Pancreas (tissue), 10 donors: ENCODE results near the gene LST1. TPM values are rescaled to one million over a fixed set of nuclear protein-coding genes. Genes with fewer than 3 reads are reported as not detected.

Source experiments
- ATAC-seq, 4 donors: fragments of 200-7000 bp; cut with Tn5 transposase; one replicate each; pipeline versions ENCODE4 v1.8.0 to v1.9.1; 2020; ENCODE audit warnings: mild to moderate bottlenecking in 4 of 4, moderate library complexity in 4 of 4
- DNase-seq, 6 donors: peaks; one replicate each; pipeline ENCODE4 v3.0.0-alpha.2; 2020
- FAIRE-seq: peaks from 2 replicates; lab custom pipeline; 2012; peaks lifted over from hg19 to GRCh38; lab: Jason Lieb, UNC
- H3K27ac ChIP-seq, 4 donors: fragments of 200-600 bp; sonication (generic); 1 replicate in 3 of 4; 2 replicates in 1 of 4; pipeline versions ENCODE4 v1.5.0 to v1.8.0; 2020
- H3K27me3 ChIP-seq, 4 donors: fragments of 200-600 bp; one replicate each; pipeline ENCODE4 v1.8.0; 2021
- H3K36me3 ChIP-seq, 3 donors: fragments of 200-600 bp; sonication (generic) in 1 of 3; one replicate each; pipeline versions ENCODE4 v1.5.0 to v1.8.0; 2020 to 2021
- H3K4me1 ChIP-seq, 3 donors: fragments of 200-600 bp; one replicate each; pipeline ENCODE4 v1.8.0; 2021
- H3K4me3 ChIP-seq, 4 donors: fragments of 200-600 bp; sonication (generic) in 2 of 4; one replicate each; pipeline versions ENCODE4 v1.5.0 to v1.8.0; 2020 to 2021
- H3K9me3 ChIP-seq, 4 donors: fragments of 200-600 bp; one replicate each; pipeline ENCODE4 v1.8.0; 2021
- WGBS, 2 donors: extraction: QIAGEN DNeasy Blood & Tissue Kit; methylation state at CpG; one replicate each; pipeline ENCODE4 v1.1.7; 2013; 5-methylcytosine and 5-hydroxymethylcytosine counted together
- intact Hi-C, 3 donors: fragments of 100-400 bp; cut with DNase I; formaldehyde crosslinking; loops; one replicate each; pipeline versions ENCODE4 v1.11.1 to v1.14.2; 2022
- polyA plus RNA-seq, 2 donors: library from polyadenylated mRNA; stranded (reverse); fragments of 200-250 nt; gene quantifications; one replicate each; pipeline ENCODE4 v1.2.3, GENCODE V29; 2013
- total RNA-seq, 6 donors: library from RNA; stranded (reverse); fragmentation: NEBNext Ultra II Directional in 4 of 6; extraction: Animal tissue kit (Norgen Biotek cat#: 25700) in 4 of 6; gene quantifications; one replicate each; pipeline versions ENCODE4 v1.2.1 to v1.2.4, GENCODE V29; 2021 to 2023
- TF ChIP-seq, protein P1 (sequence below), 4 donors: fragments of 200-600 bp; sonication (generic) in 3 of 4; IDR thresholded peaks; one replicate each; pipeline versions ENCODE4 v1.5.0 to v1.8.0; 2021; ENCODE audit warnings: antibody characterized with exemption in 4 of 4
- donor health status: healthy with polysubstance abuse.
- donor health status: DM: no; HTN: no; CAD: no; lungs with moderate emphysema.
- donor health status: DM: no; HTN: no; CAD: no.
- donor health status: control.
- donor health status: control.
- donor health status: Bipolar disorder and iron deficiency.
- donor health status: DM: yes; HTN: yes; CAD: no.
- donor health status: DM: no; HTN: no; CAD: no.
- donor health status: DM: no; HTN: no; CAD: no.
- donor health status: DM: yes; HTN: yes; CAD: no.

LST1 gene
- total RNA-seq, result 10 to 100 TPM in 2 of 6 donors, 1 to 10 TPM in 2, under 1 TPM in 2; 0.56 to 12.9 (median 2.6) TPM
- 1 to 10 TPM; 6.0 to 6.2 TPM for polyA plus RNA-seq

DNA sequence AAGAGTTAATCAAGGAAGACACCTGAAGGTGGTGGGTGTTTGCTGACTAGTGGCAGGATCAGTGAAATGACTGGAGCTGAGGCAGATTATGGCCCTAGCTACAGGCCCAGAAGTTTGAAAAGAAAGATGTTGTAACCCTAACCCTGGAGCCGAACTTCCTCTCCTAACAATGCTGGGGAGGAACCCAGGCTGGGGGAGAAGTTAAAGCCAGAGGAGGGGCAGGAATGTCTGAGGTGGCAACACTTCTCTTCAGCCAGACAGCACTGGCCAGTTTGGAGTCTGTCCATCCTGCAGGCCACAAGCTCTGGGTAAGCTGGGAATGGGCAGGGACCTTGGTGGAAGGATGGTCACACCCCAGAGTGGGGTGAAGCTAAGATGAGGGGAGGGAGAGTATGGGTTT, at the start of gene LST1:
TSS of gene LST1 (plus strand) at position 270 of the 400 bp plus-strand sequence. CDS start 1,023 bp downstream, outside the sequence.
- DNase-seq (no peak), FAIRE-seq (no peak), ATAC-seq (peak in 2 of 4 donors; percentile 24 to 44)
- Histone ChIP-seq H3K9me3 (no peaks in the 10 kb centered on the region), H3K4me3 (peak within 1 kb of the TSS in 1 of 4 donors; percentile 14), H3K27ac (peak within 1 kb of the TSS in 2 of 4 donors; percentile 8 to 27), H3K27me3 (no peaks in the 10 kb centered on the region), H3K4me1 (peaks cover 0 to 6% (median 0%) of the 10 kb centered on the region in 3 donors), H3K36me3 (no peaks in the 10 kb centered on the region)
- intact Hi-C loops, result no loop called here
- TF ChIP-seq, protein P1, sequence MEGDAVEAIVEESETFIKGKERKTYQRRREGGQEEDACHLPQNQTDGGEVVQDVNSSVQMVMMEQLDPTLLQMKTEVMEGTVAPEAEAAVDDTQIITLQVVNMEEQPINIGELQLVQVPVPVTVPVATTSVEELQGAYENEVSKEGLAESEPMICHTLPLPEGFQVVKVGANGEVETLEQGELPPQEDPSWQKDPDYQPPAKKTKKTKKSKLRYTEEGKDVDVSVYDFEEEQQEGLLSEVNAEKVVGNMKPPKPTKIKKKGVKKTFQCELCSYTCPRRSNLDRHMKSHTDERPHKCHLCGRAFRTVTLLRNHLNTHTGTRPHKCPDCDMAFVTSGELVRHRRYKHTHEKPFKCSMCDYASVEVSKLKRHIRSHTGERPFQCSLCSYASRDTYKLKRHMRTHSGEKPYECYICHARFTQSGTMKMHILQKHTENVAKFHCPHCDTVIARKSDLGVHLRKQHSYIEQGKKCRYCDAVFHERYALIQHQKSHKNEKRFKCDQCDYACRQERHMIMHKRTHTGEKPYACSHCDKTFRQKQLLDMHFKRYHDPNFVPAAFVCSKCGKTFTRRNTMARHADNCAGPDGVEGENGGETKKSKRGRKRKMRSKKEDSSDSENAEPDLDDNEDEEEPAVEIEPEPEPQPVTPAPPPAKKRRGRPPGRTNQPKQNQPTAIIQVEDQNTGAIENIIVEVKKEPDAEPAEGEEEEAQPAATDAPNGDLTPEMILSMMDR (IDR thresholded peaks at IDR 0.05), result no peak
- 52 to 57% methylated on average over 1 of the region's 1 CpG for WGBS, 2 donors

DNA sequence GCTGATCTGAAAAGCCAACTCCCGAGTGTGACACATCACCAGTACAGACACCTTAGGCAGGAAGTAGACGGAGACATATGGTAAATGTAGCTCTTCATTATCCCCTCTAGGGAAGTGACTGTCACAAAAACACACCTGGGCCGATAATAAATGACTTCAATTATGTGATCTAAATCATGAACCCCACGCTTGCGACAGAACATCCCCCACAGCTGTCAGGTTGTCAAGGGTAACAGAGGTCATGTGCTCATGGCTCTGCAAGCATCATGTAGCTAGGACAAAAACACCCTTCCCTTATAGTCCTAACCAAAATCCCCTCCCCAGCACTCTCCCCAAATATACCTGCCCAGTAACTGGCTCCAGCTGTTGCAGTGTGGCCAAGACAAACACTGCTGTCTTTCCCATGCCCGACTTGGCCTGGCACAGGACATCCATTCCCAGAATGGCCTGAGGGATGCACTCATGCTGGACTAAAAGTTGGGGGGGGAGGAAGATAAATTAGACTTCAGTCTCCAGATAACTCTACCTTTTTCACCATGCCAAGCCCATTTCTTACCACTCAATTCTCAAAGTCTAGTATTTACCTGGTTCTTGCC, 47.2 kb upstream of the LST1 start:
- intact Hi-C loops, result no loop called here
- Histone ChIP-seq H3K9me3 (no peaks in the 10 kb centered on the region), H3K27me3 (no peaks in the 10 kb centered on the region), H3K4me3 (peak overlapping the region in 2 of 4 donors; percentile 9 to 63), H3K4me1 (peaks cover 22 to 32% (median 22%) of the 10 kb centered on the region in 3 donors), H3K27ac (no peak overlapping the region), H3K36me3 (peaks cover 17 to 54% (median 41%) of the 10 kb centered on the region in 3 donors)
- peak in 3 of 4 donors; percentile 24 to 51 (median 35) for ATAC-seq
- peak in 5 of 6 donors; percentile 55 to 77 (median 63) for DNase-seq
- WGBS, 2 donors, result 22 to 30% methylated on average over 6 of the region's 6 CpGs
- TF ChIP-seq, protein P1 (IDR thresholded peaks at IDR 0.05), result no peak
- no peak for FAIRE-seq

DNA sequence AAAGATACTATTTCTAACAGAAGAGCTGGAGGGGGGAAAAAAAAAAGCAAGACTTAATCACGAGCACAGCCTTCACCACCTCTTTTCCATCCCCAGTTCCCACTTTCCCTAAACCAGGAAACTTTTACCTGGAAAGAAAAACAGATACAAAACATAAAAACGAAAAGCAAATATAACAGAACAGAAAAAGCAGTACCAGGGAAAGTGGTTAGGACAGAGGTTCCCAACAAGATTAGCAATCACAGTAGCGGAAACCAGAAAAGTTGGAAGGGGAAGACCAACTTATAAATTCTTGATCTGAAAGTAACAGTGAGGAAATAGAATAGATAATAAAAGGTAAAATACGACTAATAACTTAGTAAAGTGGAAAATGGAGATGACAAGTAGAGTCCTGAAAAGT, 45.4 kb upstream of the LST1 start:
- ATAC-seq, result no peak
- Histone ChIP-seq H3K27ac (peak overlapping the region in 2 of 4 donors; percentile 93 to 96), H3K4me1 (peaks cover 22 to 32% (median 22%) of the 10 kb centered on the region in 3 donors), H3K4me3 (peak overlapping the region; percentile 51 to 67 (median 59)), H3K27me3 (no peaks in the 10 kb centered on the region), H3K36me3 (peaks cover 7 to 37% (median 25%) of the 10 kb centered on the region in 3 donors), H3K9me3 (no peaks in the 10 kb centered on the region)
- intact Hi-C loops, result no loop called here
- WGBS, 2 donors, result 6 to 8% methylated on average over 4 of the region's 4 CpGs
- no peak for FAIRE-seq
- TF ChIP-seq, protein P1 (IDR thresholded peaks at IDR 0.05), result no peak
- no peak for DNase-seq

DNA sequence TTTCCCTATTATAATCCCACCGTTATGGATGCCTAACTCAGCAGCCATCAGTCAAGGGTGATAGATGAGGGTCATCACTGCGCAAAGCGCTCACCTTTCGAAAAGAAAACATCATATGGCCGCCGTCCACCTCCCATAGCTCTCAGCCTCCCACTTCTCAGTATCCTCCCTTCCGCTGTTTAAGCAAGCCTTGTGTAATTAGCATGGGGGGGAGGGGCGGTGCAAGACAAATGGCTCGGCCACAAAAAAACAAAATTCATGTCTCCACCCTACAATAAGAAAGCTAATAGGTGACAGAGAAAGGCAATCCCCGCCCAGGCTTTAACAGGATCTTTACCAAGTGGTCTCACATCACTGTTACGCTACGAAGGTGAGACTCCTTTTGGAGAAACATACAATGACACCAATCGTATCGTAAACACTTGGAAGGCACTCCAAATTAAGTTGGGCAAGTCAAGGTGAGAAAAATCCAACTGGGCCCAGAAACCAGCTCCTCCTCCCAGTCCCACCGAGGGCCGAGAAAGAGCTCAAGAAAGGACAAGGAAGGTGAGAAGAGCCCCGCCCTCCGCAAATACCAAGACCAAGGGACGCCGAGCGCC, 44.9 kb upstream of the LST1 start:
- peaks cover 22 to 32% (median 22%) of the 10 kb centered on the region in 3 donors for H3K4me1 ChIP-seq
- FAIRE-seq, result no peak
- 0 to 1% methylated on average over 21 of the region's 21 CpGs for WGBS, 2 donors

More for the DNA sequence above, 44.9 kb upstream of the LST1 start:
- Histone ChIP-seq H3K9me3 (no peaks in the 10 kb centered on the region), H3K27me3 (no peaks in the 10 kb centered on the region), H3K4me3 (peak overlapping the region; percentile 51 to 67 (median 59)), H3K27ac (peak overlapping the region; percentile 78 to 96 (median 92)), H3K36me3 (peaks cover 5 to 32% (median 20%) of the 10 kb centered on the region in 3 donors)
- peak in 3 of 6 donors; percentile 36 to 53 (median 43) for DNase-seq
- peak in 3 of 4 donors; percentile 24 to 49 (median 37) for ATAC-seq
- TF ChIP-seq, protein P1 (IDR thresholded peaks at IDR 0.05), result no peak
- intact Hi-C loops, result no loop called here
